Endothelial cell of umbilical vein (primary cell): ENCODE results near the gene EIF2B4. TPM values are rescaled to one million over a fixed set of nuclear protein-coding genes. Genes with fewer than 3 reads are reported as not detected.

Source experiments
- BruUV-seq: library from RNA; stranded (reverse); fragments of 400-500 nt; replicated peaks from 2 replicates; lab custom pipeline; 2021; lab: Mats Ljungman, UMichigan
- CTCF ChIA-PET: fragments of 300-600, 350-600 bp; sonication (Branson Sonifier 250); formaldehyde crosslinking; loops from one replicate; lab custom pipeline; 2021; ENCODE audit warnings: antibody characterized with exemption, inconsistent platforms; lab: Charles Lee
- POLR2A ChIA-PET: fragments of 300-600, 350-600 bp; sonication (Branson Sonifier 250); formaldehyde crosslinking; loops from one replicate; lab custom pipeline; 2021; ENCODE audit warnings: antibody characterized with exemption, inconsistent platforms; lab: Charles Lee
- DNase-seq: peaks from one replicate; pipeline ENCODE4 v3.0.0-alpha.2; 2011; ENCODE audit warnings: low read depth, low spot score
- FAIRE-seq: peaks from 2 replicates; lab custom pipeline; 2011; peaks lifted over from hg19 to GRCh38; lab: Jason Lieb, UNC
- H2AFZ ChIP-seq: 2 replicates; pipeline ENCODE4 v1.6.0; 2012; ENCODE audit warnings: low read depth, low read length, control low read depth, inconsistent platforms
- H3K27ac ChIP-seq: 2 replicates; pipeline ENCODE4 v1.5.1; 2011; ENCODE audit warnings: low read depth, mild to moderate bottlenecking, control low read depth, low read length, moderate library complexity; ENCODE audit not compliant: insufficient read depth
- H3K27me3 ChIP-seq, 2 experiments: 2 replicates each; pipeline versions ENCODE4 v1.6.0 to v1.6.1; 2011; ENCODE audit warnings: low read length in 2 of 2, mixed read lengths in 1 of 2; ENCODE audit not compliant: control insufficient read depth in 2 of 2, insufficient read depth in 2 of 2
- H3K36me3 ChIP-seq, 2 experiments: 2 replicates in 1 of 2; 3 replicates in 1 of 2; pipeline ENCODE4 v1.5.1; 2011; ENCODE audit warnings: low read length in 2 of 2, mild to moderate bottlenecking in 1 of 2, moderate library complexity in 1 of 2; ENCODE audit not compliant: control insufficient read depth in 2 of 2, insufficient read depth in 2 of 2; ENCODE audit errors: extremely low read depth in 1 of 2
- H3K4me1 ChIP-seq: 3 replicates; pipeline ENCODE4 v1.5.1; 2011; ENCODE audit warnings: mild to moderate bottlenecking, low read length; ENCODE audit not compliant: control insufficient read depth, insufficient read depth; ENCODE audit errors: extremely low read depth
- H3K4me2 ChIP-seq: 2 replicates; pipeline ENCODE4 v1.6.1; 2011; ENCODE audit warnings: low read length, control low read depth, mixed read lengths; ENCODE audit not compliant: insufficient read depth
- H3K4me3 ChIP-seq, 3 experiments: fragments of 200-600 bp in 1 of 3; sonication (generic), shearing (Covaris generic) in 1 of 3; replicated peaks in 1 of 3; 2 replicates each; pipeline ENCODE4 v1.5.1; 2011 to 2016; ENCODE audit warnings: control low read depth in 3 of 3, low read length in 3 of 3, mild to moderate bottlenecking in 2 of 3, inconsistent platforms in 1 of 3, low read depth in 1 of 3, moderate library complexity in 1 of 3; ENCODE audit not compliant: insufficient read depth in 1 of 3
- H3K79me2 ChIP-seq: 2 replicates; pipeline ENCODE4 v1.6.0; 2012; ENCODE audit warnings: low read length, inconsistent platforms; ENCODE audit not compliant: control insufficient read depth, insufficient read depth
- H3K9ac ChIP-seq: replicated peaks from 2 replicates; pipeline ENCODE3; 2011; ENCODE audit warnings: low read length, control low read depth; ENCODE audit not compliant: insufficient read depth; ENCODE audit errors: extremely low read depth
- H3K9me1 ChIP-seq: replicated peaks from 3 replicates; pipeline ENCODE4 v1.6.0; 2011; ENCODE audit warnings: mild to moderate bottlenecking, low read length; ENCODE audit not compliant: control insufficient read depth, insufficient read depth; ENCODE audit errors: extremely low read depth
- H3K9me3 ChIP-seq: replicated peaks from 2 replicates; pipeline ENCODE4 v1.5.1; 2012; ENCODE audit warnings: low read length, inconsistent platforms; ENCODE audit not compliant: control insufficient read depth, insufficient read depth
- H4K20me1 ChIP-seq: replicated peaks from 2 replicates; pipeline ENCODE3; 2011; ENCODE audit warnings: mild to moderate bottlenecking, low read length; ENCODE audit not compliant: control insufficient read depth, insufficient read depth; ENCODE audit errors: extremely low read depth
- CTCF ChIP-seq, 2 donors: IDR thresholded peaks; 1 replicate in 1 of 2; 2 replicates in 1 of 2; pipeline ENCODE4 v1.5.1; 2011; ENCODE audit warnings: low read length in 2 of 2, mild to moderate bottlenecking in 2 of 2, moderate library complexity in 2 of 2, control low read depth in 1 of 2, inconsistent platforms in 1 of 2, low read depth in 1 of 2; ENCODE audit not compliant: insufficient read depth in 1 of 2; ENCODE audit errors: extremely low read depth in 1 of 2
- EZH2 ChIP-seq: IDR thresholded peaks from 2 replicates; pipeline ENCODE4 v1.6.1; 2012; ENCODE audit warnings: borderline replicate concordance, low read depth, mild to moderate bottlenecking, moderate library complexity, low read length, inconsistent platforms; ENCODE audit not compliant: severe bottlenecking
- FOS ChIP-seq: IDR thresholded peaks from 2 replicates; pipeline ENCODE4 v1.6.1; 2011; ENCODE audit warnings: mild to moderate bottlenecking, low read length, moderate library complexity, borderline replicate concordance; ENCODE audit not compliant: insufficient read depth
- GATA2 ChIP-seq: IDR thresholded peaks from 2 replicates; pipeline ENCODE4 v1.7.0; 2011; ENCODE audit warnings: low read depth, mild to moderate bottlenecking, moderate library complexity, mixed read lengths, low read length; ENCODE audit not compliant: insufficient read length, insufficient read depth
- JUN ChIP-seq: IDR thresholded peaks from 2 replicates; pipeline ENCODE4 v1.6.1; 2011; ENCODE audit warnings: borderline replicate concordance, low read depth; ENCODE audit not compliant: insufficient read length, insufficient read depth
- MAX ChIP-seq: IDR thresholded peaks from 2 replicates; pipeline ENCODE4 v1.6.1; 2011; ENCODE audit not compliant: insufficient read depth, insufficient read length
- MYC ChIP-seq: IDR thresholded peaks from one replicate; pipeline ENCODE4 v1.6.1; 2011; ENCODE audit warnings: mild to moderate bottlenecking, low read depth, low read length
- POLR2A ChIP-seq: IDR thresholded peaks from 2 replicates; pipeline ENCODE4 v1.6.1; 2012; ENCODE audit warnings: low read depth, mild to moderate bottlenecking, control low read depth, low read length
- POLR2AphosphoS5 ChIP-seq: IDR thresholded peaks from 2 replicates; pipeline ENCODE4 v1.6.1; 2012; ENCODE audit warnings: low read depth, mild to moderate bottlenecking, control low read depth, low read length, moderate library complexity; ENCODE audit not compliant: insufficient read depth
- dilution Hi-C: fragments of 300-500 bp; cut with MboI; formaldehyde crosslinking; loops from one replicate; pipeline ENCODE4 v1.15.0; 2019; ENCODE audit warnings: low sequenced_read_pairs; ENCODE audit not compliant: extremely low pct_ligation_motif_present
- intact Hi-C: fragments of 100-400 bp; cut with micrococcal nuclease; formaldehyde crosslinking; loops from one replicate; pipeline ENCODE4 v1.10.0; 2022
- polyA plus RNA-seq, 4 experiments: library from polyadenylated mRNA; depleted of rRNA in 3 of 4; stranded (reverse) in 3 of 4; unstranded in 1 of 4; fragments of >200 nt; gene quantifications; 2 replicates each; pipeline versions ENCODE4 v1.2.1 to v1.2.3, GENCODE V29; 2011 to 2012; ENCODE audit warnings: missing spikeins in 1 of 4
- total RNA-seq: library from RNA; stranded (reverse); gene quantifications from 2 replicates; pipeline ENCODE4 v1.2.3, GENCODE V29; 2021

Gene EIF2B4
- total and polyA plus RNA-seq, 2 donors (not counting 3 experiments of a cell fraction or from before 2014, with no cell fraction given) = 43.7 to 63.2 TPM

GRCh38 chr2:27373567-27373966, 3.4 kb upstream of the EIF2B4 start:
- dilution Hi-C loops = no loop called here
- intact Hi-C loops = loop anchor here (5.0 kb wide), 2 partner anchors 126 to 161 kb away; partner anchors contain the start of genes ATRAID and SLC5A6
- H3K9ac ChIP-seq = no peak overlapping the region
- TF ChIP-seq POLR2A (no peak), JUN (no peak), MAX (no peak), FOS (no peak), POLR2AphosphoS5 (no peak), GATA2 (no peak), EZH2 (no peak), CTCF (IDR thresholded peaks at IDR 0.05; ENCODE audit: extremely low read depth in 1 of 2, insufficient read depth in 1 of 2, low read depth in 1 of 2, low read length in 2 of 2) (no peak), MYC (no peak)
- ChIA-PET POLR2A (no interaction called here), CTCF (no interaction called here)
- no peak overlapping the region for H2AFZ ChIP-seq
- H3K4me1 ChIP-seq = peaks cover 14% of the 10 kb centered on the region
- H4K20me1 ChIP-seq = no peaks in the 10 kb centered on the region
- H3K36me3 ChIP-seq = peaks cover 20 to 43% of the 10 kb centered on the region in 2 experiments
- peaks cover 34% of the 10 kb centered on the region for H3K79me2 ChIP-seq
- DNase-seq = no peak
- no TSS peak for BruUV-seq
- H3K27me3 ChIP-seq = no peaks in the 10 kb centered on the region
- no peak overlapping the region for H3K4me2 ChIP-seq
- H3K27ac ChIP-seq = no peak overlapping the region
- no peaks in the 10 kb centered on the region for H3K9me1 ChIP-seq
- no peaks in the 10 kb centered on the region for H3K9me3 ChIP-seq
- no peak for FAIRE-seq
- no peak overlapping the region for H3K4me3 ChIP-seq
